GM19372 (cell line): ENCODE data around the gene CORIN.
A peak's percentile ranks its signal among the peaks of the same experiment; 100 is the strongest.

Experiments used
- ATAC-seq: cut with Tn5 transposase; IDR thresholded peaks from one replicate; pipeline ENCODE4 v1.9.1; 2021; ENCODE audit warnings: mild to moderate bottlenecking, low read depth, moderate library complexity; ENCODE audit not compliant: unreplicated experiment

The CORIN gene

GRCh38 chr4:47652092-47652491, 185.8 kb downstream of the CORIN start:
- ATAC-seq: no peak

DNA sequence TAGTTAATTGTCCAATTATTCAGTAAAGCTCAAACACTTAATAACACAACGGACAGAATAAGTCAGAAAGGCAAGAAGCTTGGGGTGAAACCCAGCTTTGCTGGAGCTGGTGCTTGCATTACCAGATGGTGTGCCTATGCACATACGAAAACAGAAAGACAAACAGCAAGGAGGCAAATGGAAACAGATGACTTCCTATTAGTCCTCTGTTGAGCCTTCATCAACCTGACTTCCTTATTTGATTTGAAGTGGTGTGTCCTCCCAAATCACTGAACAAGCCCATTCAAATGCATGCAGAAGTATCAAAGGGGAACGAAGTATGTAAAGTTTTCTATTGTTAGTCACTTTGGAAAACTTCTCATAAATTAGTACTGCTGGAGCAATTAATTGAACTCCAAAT, 186.6 kb downstream of the CORIN start:
- no peak for ATAC-seq

GRCh38 chr4:47650584-47651130, 187.2 kb downstream of the CORIN start:
- ATAC-seq: no peak

- ATAC-seq: no peak
Observed at GRCh38 chr4:47647544-47647943, 190.3 kb downstream of the CORIN start.

DNA sequence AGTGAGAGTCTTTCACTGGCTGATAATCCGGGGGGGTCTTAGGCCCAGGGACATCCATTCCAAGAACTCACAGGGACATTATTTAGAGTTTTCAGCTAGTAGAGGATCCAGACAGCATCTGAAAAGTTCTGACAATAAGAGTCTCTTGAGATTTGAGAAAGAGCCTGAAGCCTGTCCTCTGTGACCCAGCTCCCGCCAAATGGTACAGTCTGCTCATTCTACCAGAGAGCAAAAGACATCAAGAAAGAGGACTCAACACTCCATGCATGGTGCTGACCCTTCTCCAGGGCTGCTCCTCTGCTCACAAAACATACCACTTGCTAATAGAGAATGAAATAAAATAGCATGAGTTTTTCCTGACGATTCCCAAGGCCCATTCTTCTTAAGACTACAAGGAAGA, 190.8 kb downstream of the CORIN start:
- ATAC-seq: no peak

- ATAC-seq: no peak
Observed at GRCh38 chr4:47646372-47646771, 191.5 kb downstream of the CORIN start.

- ATAC-seq: no peak
Observed at GRCh38 chr4:47643845-47644244, 194.0 kb downstream of the CORIN start.

DNA sequence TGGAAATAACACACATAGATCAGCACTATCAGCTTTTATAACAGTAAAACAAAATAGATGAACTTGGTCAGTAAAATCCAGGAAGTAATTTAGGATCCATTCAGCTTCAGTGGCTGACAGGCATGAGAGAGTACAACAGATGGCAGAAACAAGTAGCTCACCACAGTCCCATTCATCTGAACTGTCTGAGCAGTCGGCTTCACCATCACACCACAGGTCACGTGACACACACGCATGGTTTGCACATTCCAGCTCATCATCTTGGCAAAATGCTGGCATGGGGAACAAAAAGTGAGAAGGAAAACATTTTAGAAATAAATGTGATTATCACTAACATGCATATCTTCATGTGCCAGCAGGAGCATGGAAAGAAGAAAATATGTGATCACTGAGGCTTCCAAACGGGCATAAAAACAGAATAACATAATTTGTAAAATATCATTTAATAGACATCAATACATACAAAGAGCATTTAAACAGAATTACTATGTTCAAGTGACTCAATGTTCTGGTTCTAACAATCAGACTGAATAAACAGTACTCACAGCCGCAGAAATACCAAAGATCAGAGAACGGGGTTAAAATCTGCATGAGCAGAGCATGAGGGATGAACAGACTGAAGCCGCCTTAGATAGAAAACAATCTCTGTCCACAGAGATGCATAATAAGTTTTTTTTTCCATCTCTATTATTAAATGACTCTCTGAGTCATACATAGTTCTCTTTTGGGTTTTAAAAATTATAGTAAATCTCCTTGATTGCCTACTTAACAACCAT, 194.7 kb downstream of the CORIN start:
- no peak for ATAC-seq

- no peak for ATAC-seq
Observed at GRCh38 chr4:47642191-47642830, 195.6 kb downstream of the CORIN start.

DNA sequence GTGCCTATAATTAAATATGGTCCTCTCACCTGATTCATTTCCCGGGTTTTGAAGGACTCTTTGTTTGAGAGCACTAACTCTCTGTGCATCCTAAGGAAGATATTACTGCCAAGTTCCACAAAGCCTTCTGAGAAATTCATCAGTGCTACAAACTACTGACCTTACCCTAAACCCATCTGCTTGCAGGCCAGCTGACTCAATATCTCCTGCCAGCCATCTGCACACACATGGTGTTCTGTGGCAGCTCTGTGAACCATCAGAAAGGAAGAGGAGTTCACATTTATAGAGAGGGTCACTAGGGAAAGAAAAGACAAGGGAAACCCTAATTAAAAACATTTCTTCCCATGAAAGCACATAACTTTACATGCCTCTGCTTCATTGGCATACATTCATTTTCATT, 196.1 kb downstream of the CORIN start:
- ATAC-seq: no peak

DNA sequence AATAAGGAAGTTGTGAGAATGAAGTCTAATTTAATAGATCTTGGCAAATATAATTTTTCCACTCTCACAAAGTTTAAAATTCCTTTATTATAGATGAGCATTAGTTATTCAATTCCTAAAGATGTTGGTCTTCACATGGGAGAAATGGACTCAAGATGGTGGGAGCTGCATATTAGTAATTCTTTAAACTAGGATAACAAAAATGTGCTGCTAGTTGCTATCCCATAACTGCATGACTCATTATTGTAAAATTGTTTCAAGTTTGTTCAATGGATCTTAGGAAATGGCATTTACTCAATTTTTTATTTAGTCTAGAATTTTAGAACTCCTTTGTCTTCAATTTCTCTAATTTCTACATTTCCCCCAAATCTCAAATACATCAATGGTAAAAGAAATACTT, 197.0 kb downstream of the CORIN start:
- ATAC-seq: no peak

DNA sequence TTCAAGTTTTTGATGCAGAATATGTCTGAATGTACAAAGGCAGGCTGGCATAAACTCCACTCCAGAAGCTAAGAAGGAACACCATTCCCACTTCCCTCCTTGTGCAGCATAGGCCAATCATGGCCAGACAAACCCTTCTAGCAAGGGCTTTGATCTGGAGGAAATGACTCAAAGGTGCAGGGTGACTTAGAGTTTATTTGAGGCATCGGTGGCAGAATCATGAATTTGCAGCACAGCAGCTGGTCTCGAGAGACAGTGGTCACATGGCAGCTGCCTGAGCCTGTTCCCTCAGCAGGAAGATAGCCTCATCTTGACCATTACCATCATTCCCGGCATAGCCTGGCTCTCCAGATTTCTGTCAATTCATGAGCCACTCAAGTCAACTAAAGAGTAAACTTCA, 198.3 kb downstream of the CORIN start:
- no peak for ATAC-seq

- ATAC-seq: no peak
Observed at GRCh38 chr4:47631161-47631560, 206.7 kb downstream of the CORIN start.

GRCh38 chr4:47624031-47624441, 213.8 kb downstream of the CORIN start:
- ATAC-seq: no peak

DNA sequence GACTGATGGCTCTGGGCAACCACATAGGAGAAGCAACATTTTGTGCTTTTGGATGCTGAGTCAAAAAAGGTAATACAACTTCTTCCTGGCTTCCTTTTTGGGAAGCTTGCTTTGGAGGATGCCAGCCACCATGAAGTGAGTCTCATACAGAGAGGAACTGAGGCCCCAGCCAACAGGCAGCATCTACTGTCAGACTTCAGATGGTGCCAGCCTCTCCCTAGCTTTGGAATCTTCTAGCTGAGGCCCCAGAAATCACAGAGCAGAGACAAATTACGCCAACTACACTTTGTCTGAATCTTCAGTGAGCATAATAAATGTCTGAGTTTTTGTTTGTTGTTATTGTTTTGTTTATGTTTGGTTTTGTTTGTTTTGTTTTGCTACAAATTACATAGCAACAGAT, 216.7 kb downstream of the CORIN start:
- ATAC-seq: no peak

DNA sequence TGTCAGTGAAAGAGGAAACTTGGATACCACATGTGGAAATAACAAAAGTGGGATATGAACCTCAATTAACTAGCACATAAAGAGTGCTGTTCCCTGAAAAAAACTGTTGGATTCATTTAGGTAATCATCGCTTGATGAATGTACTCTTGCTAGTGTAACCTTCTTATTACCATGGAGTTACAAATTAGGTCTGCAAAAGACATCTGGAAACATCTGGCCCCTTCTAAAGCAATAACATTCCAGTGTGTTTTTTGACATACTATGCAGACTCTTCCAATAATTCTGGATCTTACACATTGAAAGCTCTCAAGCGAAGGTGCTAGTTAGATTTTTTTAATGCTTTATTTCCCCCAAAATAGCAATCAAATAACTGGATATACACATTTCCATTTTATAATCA, 218.2 kb downstream of the CORIN start:
- no peak for ATAC-seq

- ATAC-seq: peak; percentile 75
Observed at GRCh38 chr4:47617607-47618006, 220.3 kb downstream of the CORIN start.

GRCh38 chr4:47615385-47615784, 222.5 kb downstream of the CORIN start:
- ATAC-seq: no peak

- ATAC-seq: no peak
Observed at GRCh38 chr4:47612116-47613023, 225.5 kb downstream of the CORIN start.

DNA sequence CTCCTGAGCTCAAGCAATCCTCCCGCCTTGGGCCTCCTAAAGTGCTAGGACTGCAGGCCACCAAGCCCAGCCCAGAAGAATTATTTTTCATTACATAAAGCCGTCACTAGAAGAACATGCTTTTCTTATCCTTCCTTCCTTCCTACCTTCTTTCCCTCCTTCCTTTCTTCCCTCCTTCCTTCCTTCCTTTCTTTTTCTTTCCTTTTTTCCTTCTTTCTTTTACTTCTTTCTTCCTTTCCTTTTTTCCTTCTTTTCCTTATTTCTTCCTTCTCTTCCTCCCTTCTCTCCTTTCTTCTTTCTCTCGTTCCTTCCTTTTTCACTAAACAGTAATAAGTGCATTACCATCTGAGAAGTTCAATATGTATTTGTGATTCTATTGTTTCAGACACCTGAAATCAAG, 231.4 kb downstream of the CORIN start:
- no peak for ATAC-seq

GRCh38 chr4:47598896-47599295, 239.0 kb downstream of the CORIN start:
- no peak for ATAC-seq
